ENCODE results near the gene SENP1.

- no peak for TF ChIP-seq CTCF (IDR thresholded peaks at IDR 0.05)
- no peak for TF ChIP-seq POLR2A (IDR thresholded peaks at IDR 0.05)
Measured at GRCh38 chr12:48028541-48029431, 77.1 kb downstream of the SENP1 start.

All from Peyer's patch (tissue), 4 donors.